HG03025 (cell line): ENCODE measurements around the gene SULT1E1.
"Not testable (repeated sequence)": the region's sequence is repeated elsewhere in the genome, so short reads cannot be mapped to it uniquely, and the experiment has no call there.

Experiments
- ATAC-seq: cut with Tn5 transposase; IDR thresholded peaks from one replicate; pipeline ENCODE4 v1.9.1; 2021; ENCODE audit warnings: mild to moderate bottlenecking, moderate library complexity; ENCODE audit not compliant: unreplicated experiment, low FRiP score

The SULT1E1 gene

GRCh38 chr4:69843932-69844331 is 16.0 kb downstream of the SULT1E1 start:
- ATAC-seq, result no peak

- no peak for ATAC-seq
Observed at GRCh38 chr4:69843301-69843700, 16.6 kb downstream of the SULT1E1 start.

- ATAC-seq, result no peak
Observed at GRCh38 chr4:69838977-69839376, 21.0 kb downstream of the SULT1E1 start.

DNA sequence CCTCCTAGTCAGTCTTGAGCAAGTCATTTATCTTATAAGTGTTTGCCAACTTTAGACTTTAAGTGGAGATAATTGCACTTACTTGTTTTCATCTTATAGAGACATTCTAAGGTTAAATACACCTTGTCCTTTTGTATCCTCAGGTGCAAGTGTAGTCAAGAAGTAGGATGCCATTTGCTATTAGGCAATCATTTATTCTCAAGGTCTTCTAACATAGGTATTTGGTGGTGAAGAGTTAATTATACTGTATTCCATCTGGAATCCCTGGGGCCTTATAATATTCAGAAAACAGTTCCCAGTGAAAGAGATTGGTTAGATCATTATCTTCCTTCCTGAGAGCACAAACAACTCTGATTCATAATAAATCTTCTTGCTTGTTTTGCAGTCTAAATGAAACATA is 23.7 kb downstream of the SULT1E1 start:
- no peak for ATAC-seq

DNA sequence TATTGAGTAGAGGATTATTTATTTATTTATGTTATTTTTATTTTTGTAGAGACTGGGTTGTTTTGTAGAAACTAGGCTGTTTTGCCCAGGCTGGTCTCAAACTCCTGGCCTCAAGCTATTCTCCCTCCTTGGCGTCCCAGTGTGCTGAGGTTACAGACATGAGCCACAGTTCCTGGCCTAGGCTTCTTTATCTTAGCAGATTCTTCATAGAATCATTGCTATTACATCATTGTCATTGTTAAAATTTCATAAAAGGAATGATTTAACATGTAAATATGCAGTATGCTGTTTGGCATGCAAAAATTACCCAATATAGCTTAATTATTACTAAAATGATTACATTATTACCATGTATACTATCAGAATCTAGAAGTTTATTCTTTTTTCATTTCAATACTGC is 24.2 kb downstream of the SULT1E1 start:
- ATAC-seq, result no peak

GRCh38 chr4:69833251-69833650 is 26.7 kb downstream of the SULT1E1 start:
- no peak for ATAC-seq

- no peak for ATAC-seq
Observed at GRCh38 chr4:69832326-69833030, 27.5 kb downstream of the SULT1E1 start.

DNA sequence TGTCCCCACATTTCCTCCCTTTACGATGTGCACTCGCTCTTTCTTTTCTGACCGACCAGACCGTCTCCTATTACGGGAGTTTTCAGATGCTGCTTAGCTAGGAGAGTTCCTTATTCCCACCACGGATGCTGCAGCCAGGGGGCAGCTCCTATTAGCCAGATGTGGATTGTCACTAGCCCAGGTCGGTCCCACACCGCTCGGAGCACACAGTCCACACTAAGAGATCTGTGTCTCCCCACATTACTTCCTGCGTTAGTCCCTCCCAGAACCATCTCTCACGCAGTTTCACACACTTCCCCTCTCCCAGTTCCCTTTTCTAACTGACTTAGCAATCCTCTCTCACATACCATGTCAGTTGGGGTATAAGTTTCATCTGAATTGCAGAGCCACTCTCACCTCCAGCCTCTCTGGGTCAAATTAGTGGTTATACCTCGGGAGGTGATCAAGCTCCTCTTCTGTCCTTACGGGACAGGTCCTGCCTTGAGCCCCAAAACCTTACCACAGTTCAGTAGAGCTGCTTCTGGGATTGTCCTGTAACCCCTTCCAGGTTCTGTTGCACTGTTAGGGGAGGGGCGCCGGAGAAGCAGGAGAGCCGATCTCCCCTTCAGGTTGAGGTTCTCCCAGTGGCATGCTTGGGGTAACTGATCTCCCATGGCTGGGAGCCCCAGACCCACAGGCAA is 28.2 kb downstream of the SULT1E1 start:
- peak; percentile 96 for ATAC-seq

DNA sequence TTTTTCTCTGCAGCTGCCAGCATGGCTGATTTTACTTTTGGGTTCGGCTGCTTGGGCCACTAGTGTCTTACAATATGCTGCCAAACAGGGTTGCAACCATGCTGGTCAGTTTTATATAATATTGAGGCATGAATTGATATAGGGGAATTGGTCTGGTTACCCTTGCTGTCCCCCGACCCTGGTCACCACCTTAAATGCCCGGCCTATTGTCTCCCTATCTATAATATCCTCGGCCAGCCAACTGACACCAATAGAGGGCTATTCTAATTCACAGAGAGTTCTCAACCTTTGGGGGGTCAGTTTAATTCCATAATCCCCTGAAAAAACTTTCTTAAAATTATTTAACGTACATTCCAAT is 28.7 kb downstream of the SULT1E1 start:
- ATAC-seq, result no peak

DNA sequence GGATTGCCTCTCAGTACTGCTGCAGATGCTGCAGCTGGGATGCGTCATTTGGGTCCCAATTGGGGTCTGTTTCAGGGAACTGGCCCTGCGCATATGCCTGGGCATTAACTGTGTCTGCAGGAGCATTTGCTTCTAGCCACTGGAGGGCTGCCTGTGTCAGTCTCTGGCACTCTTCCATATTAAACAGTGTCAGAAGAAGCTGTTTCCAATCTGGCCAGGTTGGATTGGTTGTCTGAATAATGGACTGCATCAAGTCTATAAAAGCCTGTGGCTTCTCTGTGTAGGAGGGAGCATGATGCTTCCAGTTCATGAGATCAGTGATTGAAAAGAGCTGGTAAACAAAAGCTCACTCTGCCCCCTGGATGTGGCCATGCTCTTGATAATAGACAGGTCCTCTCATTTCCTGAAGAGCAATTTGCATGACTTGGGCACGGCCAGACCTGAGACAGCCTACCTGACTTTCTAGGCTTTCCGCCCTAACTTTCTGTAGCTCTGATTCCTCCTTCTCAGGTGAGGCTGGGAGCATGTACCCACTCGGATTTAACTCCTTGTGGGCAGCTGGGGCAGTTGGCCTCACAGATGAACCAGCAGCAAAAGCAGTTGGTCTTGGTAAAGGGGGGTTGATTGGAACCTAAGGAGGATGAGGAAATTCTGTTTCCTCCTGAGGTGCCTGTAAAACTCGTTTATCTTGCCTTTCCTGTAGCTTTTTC is 29.2 kb downstream of the SULT1E1 start:
- peak; percentile 34 for ATAC-seq

GRCh38 chr4:69830192-69830559 is 29.8 kb downstream of the SULT1E1 start:
- ATAC-seq, result no peak

GRCh38 chr4:69829678-69830077 is 30.3 kb downstream of the SULT1E1 start:
- no peak for ATAC-seq

- no peak for ATAC-seq
Observed at GRCh38 chr4:69828828-69829227, 31.1 kb downstream of the SULT1E1 start.

- not testable (repeated sequence) for ATAC-seq
Observed at GRCh38 chr4:69825056-69825455, 34.9 kb downstream of the SULT1E1 start.

- peak; percentile 93 for ATAC-seq
Observed at GRCh38 chr4:69823481-69824186, 36.3 kb downstream of the SULT1E1 start.

DNA sequence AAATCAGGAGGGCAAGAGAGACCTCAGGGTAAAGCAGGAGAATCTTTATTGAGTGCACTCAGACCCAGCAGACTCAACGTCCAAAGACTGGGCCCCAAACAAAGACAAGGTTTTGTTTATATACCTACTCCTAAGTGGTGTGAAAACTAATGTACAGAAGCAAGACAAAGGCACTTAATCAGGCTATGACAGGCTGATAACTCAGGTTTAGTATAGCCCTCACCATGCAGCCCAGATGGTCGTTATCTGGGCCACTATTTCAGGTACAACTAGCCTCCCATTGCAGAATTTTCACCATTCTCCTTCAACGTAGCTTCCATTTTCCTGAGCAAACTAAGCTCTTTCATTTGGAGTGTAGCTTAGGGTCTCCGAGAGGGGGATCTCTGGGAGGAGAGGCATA is 36.9 kb downstream of the SULT1E1 start:
- ATAC-seq, result no peak

DNA sequence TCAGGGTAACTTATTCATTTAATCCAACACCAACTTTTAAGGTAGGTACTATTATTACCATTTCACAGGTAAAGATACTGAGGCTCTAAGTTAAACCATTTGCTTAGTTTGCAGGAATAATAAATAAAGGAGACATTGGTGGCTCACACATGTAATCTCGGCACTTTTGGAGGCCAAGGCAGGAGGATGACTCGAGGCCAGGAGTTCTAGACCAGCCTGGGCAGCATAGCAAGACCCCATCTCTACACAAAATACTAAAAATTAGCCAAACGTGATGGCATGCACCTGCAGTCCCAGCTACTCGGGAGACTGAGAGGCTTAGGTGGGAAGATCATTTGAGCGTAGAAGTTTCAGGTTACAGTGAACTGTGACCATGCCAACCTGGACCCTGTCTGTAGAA is 37.7 kb downstream of the SULT1E1 start:
- no peak for ATAC-seq

- no peak for ATAC-seq
Observed at GRCh38 chr4:69818060-69818639, 41.8 kb downstream of the SULT1E1 start.

DNA sequence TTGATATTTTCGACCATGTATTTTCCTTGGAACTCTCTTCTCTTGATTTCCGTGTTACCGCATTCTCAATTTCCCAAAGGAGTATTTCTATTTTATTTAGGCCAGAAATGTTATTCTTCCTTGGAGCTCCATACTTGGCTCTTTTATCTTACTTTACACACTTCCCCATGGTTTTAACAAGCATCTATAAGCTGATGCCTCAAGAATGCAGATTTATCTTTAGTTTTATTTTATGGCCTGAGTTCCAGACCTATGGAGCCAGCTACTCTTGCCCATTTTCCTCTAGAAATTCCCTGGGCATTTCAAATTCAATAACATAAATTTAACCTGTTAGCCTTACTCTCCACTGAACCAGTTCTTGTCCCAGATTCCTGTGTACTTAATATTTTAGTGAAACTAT is 43.7 kb downstream of the SULT1E1 start:
- no peak for ATAC-seq

- ATAC-seq, result no peak
Observed at GRCh38 chr4:69813628-69814027, 46.3 kb downstream of the SULT1E1 start.

GRCh38 chr4:69811166-69811565 is 48.8 kb downstream of the SULT1E1 start:
- no peak for ATAC-seq
